Vagina (tissue), 2 donors: Measurements from ENCODE around the gene PDE11A. TPM values are rescaled to one million over a fixed set of nuclear protein-coding genes. Genes with fewer than 3 reads are reported as not detected.

Experiments used
- DNase-seq, 2 donors: peaks; one replicate each; pipeline ENCODE4 v3.0.0-alpha.2; 2017; ENCODE audit errors: extremely low spot score in 2 of 2
- H3K27ac ChIP-seq: fragments of 200-600 bp; sonication (generic); one replicate; pipeline ENCODE4 v1.5.1; 2019
- H3K27me3 ChIP-seq: fragments of 200-600 bp; sonication (generic); one replicate; pipeline ENCODE4 v1.5.1; 2019
- H3K36me3 ChIP-seq, 2 donors: fragments of 200-600 bp; sonication (generic); one replicate each; pipeline ENCODE4 v1.5.1; 2017 to 2019
- H3K4me1 ChIP-seq: fragments of 200-600 bp; sonication (generic); one replicate; pipeline ENCODE4 v1.5.1; 2019
- H3K4me3 ChIP-seq, 2 donors: fragments of 200-600 bp; sonication (generic); 1 replicate in 1 of 2; 2 replicates in 1 of 2; pipeline ENCODE4 v1.5.1; 2016 to 2019
- H3K9me3 ChIP-seq: fragments of 200-600 bp; sonication (generic); one replicate; pipeline ENCODE4 v1.5.1; 2019
- POLR2A ChIP-seq, 2 donors: fragments of 450-650 bp; IDR thresholded peaks; one replicate each; pipeline ENCODE4 v1.6.1; 2017; ENCODE audit warnings: antibody characterized with exemption in 2 of 2, mild to moderate bottlenecking in 2 of 2, moderate library complexity in 2 of 2
- POLR2AphosphoS5 ChIP-seq, 2 donors: sonication (generic); formaldehyde crosslinking; IDR thresholded peaks; one replicate each; pipeline ENCODE4 v1.9.0; 2017; ENCODE audit warnings: antibody characterized with exemption in 2 of 2, mild to moderate bottlenecking in 2 of 2, low read depth in 1 of 2; ENCODE audit not compliant: insufficient read depth in 1 of 2
- intact Hi-C: fragments of 100-400 bp; cut with DNase I; formaldehyde crosslinking; loops from one replicate; pipeline ENCODE4 v1.15.1; 2023
- total RNA-seq: library from RNA; depleted of rRNA; stranded (reverse); fragments of >200 nt; gene quantifications from one replicate; pipeline ENCODE4 v1.2.3, GENCODE V29; 2016
- TF ChIP-seq, protein P1 (sequence below), 3 experiments: fragments of 450-650 bp in 2 of 3; fragments of 200-600 bp in 1 of 3; sonication (generic) in 1 of 3; IDR thresholded peaks; one replicate each; pipeline ENCODE4 v1.5.1; 2017 to 2019; ENCODE audit warnings: antibody characterized with exemption in 3 of 3, mild to moderate bottlenecking in 2 of 3, moderate library complexity in 2 of 3

The PDE11A gene
- total RNA-seq, 1 donor from 2014 or later, result 0.25 TPM

DNA sequence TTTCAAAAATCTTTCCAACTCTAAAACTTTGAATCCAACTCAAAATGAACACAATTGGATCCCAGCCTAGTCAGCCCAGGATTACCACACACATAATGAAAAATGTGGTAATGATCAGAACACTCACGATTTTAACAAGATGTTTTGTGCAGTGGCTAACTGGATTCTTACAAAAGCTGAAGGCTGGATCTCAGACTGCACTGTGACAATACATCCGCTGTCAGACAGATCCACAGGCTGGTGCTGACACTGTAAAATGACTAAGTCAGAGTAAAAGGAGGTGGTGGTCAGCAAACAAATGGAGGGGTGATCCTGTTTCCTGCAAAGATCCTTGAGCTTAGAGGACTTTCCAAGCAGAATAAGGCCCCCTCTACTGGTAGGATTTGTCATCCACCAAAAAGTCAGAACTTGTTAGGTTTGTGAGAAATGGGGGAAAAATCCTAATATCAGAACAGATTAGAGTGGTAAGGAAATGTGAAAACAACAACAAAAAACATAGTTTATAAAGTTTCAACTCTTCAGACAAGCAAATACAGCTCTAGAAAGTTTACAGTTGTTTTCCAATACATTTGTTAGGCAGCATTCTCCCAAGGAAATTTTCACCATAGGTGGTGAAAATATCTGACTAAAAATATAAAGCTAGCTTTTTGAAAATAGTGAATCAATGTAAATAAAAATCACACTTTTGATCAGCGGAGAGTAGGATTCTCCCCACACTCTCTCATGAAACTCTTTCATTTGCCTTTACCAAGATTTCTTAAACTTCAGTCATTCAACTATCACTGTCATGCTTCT lies 468.1 kb downstream of the PDE11A start:
- DNase-seq, result no peak
- Histone ChIP-seq H3K36me3 (no peaks in the 10 kb centered on the region), H3K9me3 (no peaks in the 10 kb centered on the region), H3K4me1 (no peaks in the 10 kb centered on the region), H3K27ac (no peak overlapping the region), H3K27me3 (no peaks in the 10 kb centered on the region), H3K4me3 (no peak overlapping the region)
- no peak for TF ChIP-seq POLR2AphosphoS5 (IDR thresholded peaks at IDR 0.05; ENCODE audit: insufficient read depth in 1 of 2, low read depth in 1 of 2)
- TF ChIP-seq, protein P1, sequence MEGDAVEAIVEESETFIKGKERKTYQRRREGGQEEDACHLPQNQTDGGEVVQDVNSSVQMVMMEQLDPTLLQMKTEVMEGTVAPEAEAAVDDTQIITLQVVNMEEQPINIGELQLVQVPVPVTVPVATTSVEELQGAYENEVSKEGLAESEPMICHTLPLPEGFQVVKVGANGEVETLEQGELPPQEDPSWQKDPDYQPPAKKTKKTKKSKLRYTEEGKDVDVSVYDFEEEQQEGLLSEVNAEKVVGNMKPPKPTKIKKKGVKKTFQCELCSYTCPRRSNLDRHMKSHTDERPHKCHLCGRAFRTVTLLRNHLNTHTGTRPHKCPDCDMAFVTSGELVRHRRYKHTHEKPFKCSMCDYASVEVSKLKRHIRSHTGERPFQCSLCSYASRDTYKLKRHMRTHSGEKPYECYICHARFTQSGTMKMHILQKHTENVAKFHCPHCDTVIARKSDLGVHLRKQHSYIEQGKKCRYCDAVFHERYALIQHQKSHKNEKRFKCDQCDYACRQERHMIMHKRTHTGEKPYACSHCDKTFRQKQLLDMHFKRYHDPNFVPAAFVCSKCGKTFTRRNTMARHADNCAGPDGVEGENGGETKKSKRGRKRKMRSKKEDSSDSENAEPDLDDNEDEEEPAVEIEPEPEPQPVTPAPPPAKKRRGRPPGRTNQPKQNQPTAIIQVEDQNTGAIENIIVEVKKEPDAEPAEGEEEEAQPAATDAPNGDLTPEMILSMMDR (IDR thresholded peaks at IDR 0.05), result peak in 2 of 3 experiments; percentile 2 to 48
- intact Hi-C loops, result no loop called here

DNA sequence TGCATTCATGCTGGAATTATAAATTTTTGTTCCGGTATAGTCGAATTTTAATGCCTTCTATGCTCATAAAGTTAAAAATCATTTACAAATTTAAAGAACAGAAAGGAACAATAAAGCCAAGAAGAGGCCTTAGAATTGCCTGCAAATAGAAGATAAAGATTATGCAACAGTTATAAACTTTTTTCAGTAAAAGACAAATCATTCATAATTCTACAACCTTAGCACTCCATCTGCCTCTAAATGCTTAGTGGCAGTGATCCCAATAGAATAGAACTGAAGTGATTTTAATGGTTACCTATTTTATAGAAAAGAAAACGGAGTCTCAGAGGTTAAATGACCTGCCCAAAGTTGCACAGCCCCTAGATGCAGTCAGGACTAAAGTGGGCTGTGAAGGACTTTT lies 468.8 kb downstream of the PDE11A start:
- Histone ChIP-seq H3K36me3 (no peaks in the 10 kb centered on the region), H3K27me3 (no peaks in the 10 kb centered on the region), H3K4me1 (peaks cover 3% of the 10 kb centered on the region), H3K9me3 (no peaks in the 10 kb centered on the region), H3K4me3 (no peak overlapping the region), H3K27ac (no peak overlapping the region)
- DNase-seq, result no peak
- intact Hi-C loops, result no loop called here
- TF ChIP-seq POLR2A (IDR thresholded peaks at IDR 0.05), result no peak

DNA sequence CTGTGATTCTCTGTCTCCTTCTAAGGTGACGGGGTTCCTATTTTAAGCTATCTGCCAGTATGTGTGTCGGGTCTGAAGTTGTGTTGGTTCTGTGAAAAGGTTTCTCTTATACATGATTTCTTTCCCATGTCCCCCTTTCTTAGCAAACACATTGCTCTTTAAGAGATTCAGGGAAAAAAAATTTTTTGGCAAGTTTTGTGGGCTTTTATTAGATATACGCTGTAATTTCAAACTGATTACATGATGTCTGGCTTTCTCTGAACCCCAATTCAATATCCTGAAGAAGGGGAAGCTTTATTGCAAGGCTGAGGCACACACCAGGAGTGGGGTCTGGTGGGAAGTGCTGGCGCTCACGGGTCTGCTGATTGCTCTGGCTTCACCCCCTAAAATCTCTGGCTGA lies 469.4 kb downstream of the PDE11A start:
- Histone ChIP-seq H3K4me3 (no peak overlapping the region), H3K27ac (no peak overlapping the region), H3K9me3 (no peaks in the 10 kb centered on the region), H3K4me1 (peaks cover 8% of the 10 kb centered on the region), H3K27me3 (no peaks in the 10 kb centered on the region), H3K36me3 (no peaks in the 10 kb centered on the region)
- no peak for DNase-seq
- intact Hi-C loops, result no loop called here
- TF ChIP-seq, protein P1 (IDR thresholded peaks at IDR 0.05), result no peak
- TF ChIP-seq POLR2A (IDR thresholded peaks at IDR 0.05) (no peak), POLR2AphosphoS5 (IDR thresholded peaks at IDR 0.05; ENCODE audit: insufficient read depth in 1 of 2, low read depth in 1 of 2) (no peak)

DNA sequence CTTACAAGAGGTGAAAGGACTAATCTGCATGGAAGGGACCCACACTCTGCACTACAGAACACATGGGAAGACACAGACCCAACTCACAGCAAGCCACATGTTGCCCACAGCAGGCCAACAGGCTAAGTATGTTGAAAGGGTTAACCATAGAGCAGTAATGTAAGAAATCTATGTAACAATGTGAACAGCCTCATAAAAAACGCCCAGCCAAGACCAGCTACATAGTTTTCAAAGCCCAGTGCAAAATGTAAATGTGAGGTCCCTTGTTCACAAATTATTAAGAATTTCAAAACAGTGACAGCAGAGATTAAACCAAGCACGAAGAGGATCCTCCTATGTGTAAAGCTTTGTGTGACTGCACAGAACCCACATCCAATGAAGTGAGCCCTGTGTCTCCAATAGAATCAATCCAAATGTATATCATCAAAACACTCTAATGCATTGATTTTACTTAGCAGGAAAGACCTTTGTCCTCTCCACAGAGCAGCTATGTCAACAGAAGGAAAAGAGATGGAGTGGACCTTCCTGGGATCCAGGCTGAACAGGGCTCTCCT lies 469.9 kb downstream of the PDE11A start:
- H3K36me3 ChIP-seq, result no peaks in the 10 kb centered on the region
- H3K9me3 ChIP-seq, result no peaks in the 10 kb centered on the region
- peaks cover 13% of the 10 kb centered on the region for H3K4me1 ChIP-seq
- DNase-seq, result peak in 1 of 2 donors; percentile 60
- intact Hi-C loops, result no loop called here
- no peak for TF ChIP-seq POLR2AphosphoS5 (IDR thresholded peaks at IDR 0.05; ENCODE audit: insufficient read depth in 1 of 2, low read depth in 1 of 2)
- TF ChIP-seq POLR2A (IDR thresholded peaks at IDR 0.05), result no peak
- H3K27ac ChIP-seq, result no peak overlapping the region
- no peaks in the 10 kb centered on the region for H3K27me3 ChIP-seq
- no peak overlapping the region for H3K4me3 ChIP-seq

DNA sequence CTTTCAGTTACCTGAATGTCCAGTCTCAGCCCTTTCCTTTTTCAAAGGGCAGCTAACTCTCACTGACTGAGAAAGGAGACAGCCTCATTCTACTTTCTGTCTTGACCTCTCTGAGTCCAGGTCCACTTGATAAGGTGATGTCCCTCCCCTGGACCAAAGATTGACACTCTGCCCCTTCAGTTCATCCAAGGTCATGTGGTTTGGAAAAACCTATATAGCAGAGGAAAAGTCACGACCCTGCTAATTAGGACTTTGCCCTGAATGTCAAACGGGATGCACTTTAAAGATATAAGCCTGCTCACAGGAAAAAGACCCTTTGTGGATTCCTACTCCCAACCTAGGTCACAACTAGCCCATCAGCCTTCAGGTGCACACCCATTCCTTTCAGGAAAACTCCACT lies 471.7 kb downstream of the PDE11A start:
- H3K4me1 ChIP-seq, result peaks cover 15% of the 10 kb centered on the region
- H3K36me3 ChIP-seq, result no peaks in the 10 kb centered on the region
- H3K9me3 ChIP-seq, result no peaks in the 10 kb centered on the region
- TF ChIP-seq, protein P1 (IDR thresholded peaks at IDR 0.05), result no peak
- intact Hi-C loops, result no loop called here
- no peak overlapping the region for H3K27ac ChIP-seq
- no peaks in the 10 kb centered on the region for H3K27me3 ChIP-seq
- no peak for DNase-seq
- H3K4me3 ChIP-seq, result no peak overlapping the region

DNA sequence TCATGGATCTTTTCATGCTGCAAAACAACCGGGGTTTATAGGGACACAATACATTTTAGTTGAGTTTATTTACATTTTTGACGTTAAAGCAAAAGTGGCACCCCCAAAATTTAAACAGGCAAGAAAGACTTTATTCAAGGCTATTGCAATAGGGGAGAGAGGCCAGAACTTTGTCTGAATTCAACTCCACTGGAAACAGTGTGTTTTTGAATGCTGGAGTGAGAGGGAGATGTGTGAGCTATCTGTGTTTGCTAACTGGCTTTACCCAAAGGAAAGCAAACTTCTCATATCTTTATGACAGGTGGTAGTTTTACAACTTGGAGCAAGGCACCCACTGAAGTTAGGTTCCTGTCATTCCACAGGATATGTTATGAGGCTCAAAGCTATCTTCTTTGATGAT lies 472.6 kb downstream of the PDE11A start:
- Histone ChIP-seq H3K27ac (no peak overlapping the region), H3K9me3 (no peaks in the 10 kb centered on the region), H3K4me3 (no peak overlapping the region), H3K36me3 (no peaks in the 10 kb centered on the region), H3K4me1 (peaks cover 15% of the 10 kb centered on the region), H3K27me3 (no peaks in the 10 kb centered on the region)
- no peak for DNase-seq
- TF ChIP-seq POLR2A (IDR thresholded peaks at IDR 0.05) (no peak), POLR2AphosphoS5 (IDR thresholded peaks at IDR 0.05; ENCODE audit: insufficient read depth in 1 of 2, low read depth in 1 of 2) (no peak)
- TF ChIP-seq, protein P1 (IDR thresholded peaks at IDR 0.05), result no peak
- intact Hi-C loops, result no loop called here
